ENCODE measurements around the gene ESPL1.
A peak's percentile ranks its signal among the peaks of the same experiment; 100 is the strongest.
"Not testable (repeated sequence)": the region's sequence is repeated elsewhere in the genome, so short reads cannot be mapped to it uniquely, and the experiment has no call there.

Gene ESPL1

GRCh38 chr12:53302903-53303302 is 34.8 kb downstream of the ESPL1 start:
- DNase-seq: no peak

GRCh38 chr12:53306826-53307225 is 38.7 kb downstream of the ESPL1 start:
- DNase-seq: no peak

DNA sequence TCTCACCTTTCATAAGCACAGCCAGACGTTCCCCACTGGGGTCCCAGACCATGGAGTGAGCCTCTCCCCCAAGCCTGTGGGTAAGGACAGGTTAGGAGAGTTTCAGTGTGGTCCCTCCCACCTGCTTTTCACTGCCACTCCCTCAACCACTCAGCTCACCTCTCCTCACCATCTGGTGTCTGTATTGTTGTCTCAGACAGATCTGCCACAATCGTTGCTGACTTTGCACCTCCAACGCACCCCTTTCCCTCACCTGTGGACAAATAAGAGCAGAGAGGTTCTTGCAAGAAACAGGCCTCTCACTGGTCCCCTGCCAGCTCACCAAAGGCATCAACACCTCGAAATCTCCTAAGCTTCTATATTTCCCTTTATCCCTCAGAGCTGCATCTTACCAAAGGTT is 40.2 kb downstream of the ESPL1 start:
- DNase-seq: no peak

- no peak for DNase-seq
Measured at GRCh38 chr12:53313996-53314395, 45.9 kb downstream of the ESPL1 start.

DNA sequence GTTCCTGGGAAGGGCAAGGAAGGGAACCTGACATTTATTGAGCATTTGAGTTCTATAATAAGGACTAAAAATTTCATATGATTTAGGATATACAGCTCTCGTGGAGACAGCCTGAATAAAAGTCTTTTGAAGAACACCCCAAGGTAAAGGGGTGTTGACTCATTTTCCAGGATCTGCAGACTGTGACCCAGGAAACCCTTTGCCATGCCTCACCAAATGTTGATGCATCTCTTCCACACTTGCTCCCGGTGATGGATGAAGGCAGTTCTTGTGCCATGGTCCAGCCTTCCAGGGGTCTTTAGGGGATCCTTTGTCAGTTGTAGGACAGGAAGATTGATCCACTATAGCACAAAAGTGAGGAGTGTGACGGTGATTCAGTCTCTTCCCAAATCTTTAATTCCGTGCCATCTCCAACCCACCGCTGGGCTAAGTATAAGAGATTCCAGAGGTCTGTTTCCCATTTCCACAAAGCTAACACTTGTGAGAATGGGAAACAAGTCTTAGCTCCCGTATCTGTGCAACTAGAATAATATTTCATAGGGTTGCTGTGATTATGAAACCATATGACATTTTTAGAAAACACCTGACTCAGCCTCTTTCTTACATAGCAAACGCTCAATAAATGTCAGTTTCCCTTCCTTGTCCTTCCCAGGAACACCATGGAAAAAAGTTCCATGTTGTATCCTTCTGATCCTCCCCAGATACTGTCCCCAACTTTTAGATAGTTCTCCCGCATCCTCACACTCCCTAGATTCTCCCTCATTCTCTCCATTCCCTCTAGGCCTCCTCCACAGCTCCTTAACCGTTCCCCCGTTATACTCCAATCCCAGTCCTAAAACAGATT is 52.5 kb downstream of the ESPL1 start:
- no peak for DNase-seq

DNA sequence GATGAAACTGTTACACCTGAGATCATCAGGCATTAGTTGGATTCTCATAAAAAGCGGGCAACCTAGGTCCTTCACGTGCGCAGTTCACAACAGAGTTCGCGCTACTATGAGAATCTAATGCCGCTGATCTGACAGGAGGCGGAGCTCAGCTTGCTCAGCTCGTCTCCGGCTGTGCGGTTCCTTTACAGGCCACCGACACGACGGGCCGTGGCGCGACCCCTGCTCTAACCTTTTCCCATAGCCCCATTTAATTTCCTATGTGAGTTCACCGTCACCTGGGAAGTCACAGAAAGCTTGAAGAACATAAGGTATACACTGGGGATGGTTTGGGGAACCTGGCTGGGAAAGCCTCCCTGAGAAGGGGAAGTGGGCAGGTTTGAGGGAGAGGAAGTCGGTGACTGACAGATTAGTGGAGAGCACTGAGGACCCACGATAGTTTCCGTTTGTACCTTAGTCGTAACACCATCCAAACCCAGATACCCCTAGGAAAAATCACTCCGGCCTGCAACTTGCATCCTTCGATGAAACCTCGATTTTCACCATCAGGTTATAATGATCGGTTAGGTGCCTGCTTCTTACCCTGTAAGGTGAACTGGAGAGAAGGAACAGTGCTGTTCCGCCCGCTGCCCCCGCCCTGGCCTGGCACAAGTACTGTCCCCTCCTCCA is 56.1 kb downstream of the ESPL1 start:
- DNase-seq: peak; percentile 22 to 90 (median 58)

- peak; percentile 51 to 80 (median 68) for DNase-seq
Measured at GRCh38 chr12:53324779-53325510, 56.8 kb downstream of the ESPL1 start.

- peak in 3 of 6 experiments; percentile 16 to 24 (median 23) for DNase-seq
Measured at GRCh38 chr12:53325511-53326061, 57.5 kb downstream of the ESPL1 start.

GRCh38 chr12:53326460-53327185 is 58.5 kb downstream of the ESPL1 start:
- DNase-seq: no peak

GRCh38 chr12:53327435-53328042 is 59.4 kb downstream of the ESPL1 start:
- DNase-seq: no peak

- DNase-seq: no peak
Measured at GRCh38 chr12:53328043-53328435, 59.9 kb downstream of the ESPL1 start.

DNA sequence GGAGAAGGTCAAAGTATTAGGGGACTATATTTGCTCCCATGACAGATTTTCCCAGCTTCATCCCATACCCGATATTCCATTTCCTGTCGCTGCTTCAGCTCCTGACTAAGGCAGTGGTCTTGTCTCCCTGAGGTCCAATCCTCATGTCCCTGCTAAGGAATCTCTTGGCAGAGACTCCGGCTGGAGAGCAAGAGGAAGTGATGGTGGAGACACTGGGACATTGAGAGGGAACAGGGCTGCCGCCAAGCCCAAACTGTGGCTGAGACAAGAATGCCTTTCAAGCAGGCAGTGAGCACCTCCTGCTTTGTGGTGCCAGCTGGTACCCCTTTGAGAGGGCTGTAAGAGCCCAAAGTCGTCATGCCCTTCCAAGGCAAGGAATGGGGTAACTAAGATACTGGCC is 62.6 kb downstream of the ESPL1 start:
- no peak for DNase-seq

DNA sequence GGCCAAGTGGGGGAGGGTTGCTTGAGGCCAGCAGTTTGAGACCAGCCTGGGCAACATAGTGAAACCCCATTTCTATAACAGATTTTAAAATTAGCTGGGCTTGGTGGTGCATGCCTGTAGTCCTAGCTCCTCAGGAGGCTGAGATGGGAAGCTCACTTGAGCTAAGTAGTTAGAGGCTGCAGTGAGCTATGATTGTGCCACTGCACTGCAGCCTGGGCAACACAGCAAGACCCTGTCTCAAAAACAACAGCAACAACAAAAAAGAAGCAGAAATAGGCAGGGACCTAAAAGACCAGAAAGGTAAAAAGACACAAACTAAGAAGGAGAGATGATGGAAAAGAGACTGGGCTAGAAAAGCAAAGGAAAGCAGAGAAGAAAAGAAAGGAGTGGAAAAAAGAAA is 64.2 kb downstream of the ESPL1 start:
- not testable (repeated sequence) for DNase-seq

GRCh38 chr12:53332744-53333143 is 64.6 kb downstream of the ESPL1 start:
- no peak for DNase-seq

DNA sequence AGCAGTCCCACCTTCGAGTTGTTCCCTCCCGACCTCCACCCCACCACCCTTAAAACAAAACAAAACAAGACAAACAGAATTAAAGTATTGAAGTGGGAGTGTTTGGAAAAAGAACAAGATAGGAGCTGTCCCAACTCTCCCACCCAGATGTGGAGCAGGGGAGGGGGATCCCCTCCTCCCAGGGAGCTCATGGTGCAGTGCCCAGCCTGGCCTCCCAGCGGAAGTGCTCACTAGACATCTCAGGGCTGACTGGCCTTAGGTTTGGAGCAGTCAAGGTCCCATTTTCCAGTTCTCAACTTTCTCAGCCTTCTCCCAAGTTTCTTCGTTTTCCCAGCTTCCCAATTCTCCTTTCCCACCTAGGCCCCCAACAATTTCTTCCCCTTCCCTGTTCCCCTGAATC is 65.2 kb downstream of the ESPL1 start:
- DNase-seq: no peak

DNA sequence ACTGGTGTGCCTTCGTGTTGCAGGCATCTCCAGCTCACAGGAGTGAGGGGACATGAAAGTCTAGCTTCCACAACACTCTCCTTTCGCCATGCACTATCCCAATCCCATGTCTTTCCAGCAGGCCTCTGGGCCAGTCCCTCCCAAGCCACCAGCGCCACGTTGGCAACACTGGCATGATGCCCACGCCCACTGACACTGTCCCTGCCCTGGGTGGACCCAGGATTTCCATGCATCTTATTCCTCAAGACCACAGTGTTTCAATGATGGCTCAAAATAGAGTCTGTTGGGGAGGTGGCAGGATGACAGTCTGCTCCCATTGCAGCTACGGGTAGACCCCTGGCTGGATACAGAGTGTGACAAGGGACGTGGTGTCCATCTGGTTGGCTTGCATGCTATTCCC is 65.7 kb downstream of the ESPL1 start:
- no peak for DNase-seq

GRCh38 chr12:53334822-53335221 is 66.7 kb downstream of the ESPL1 start:
- DNase-seq: no peak

- DNase-seq: no peak
Measured at GRCh38 chr12:53336181-53336681, 68.1 kb downstream of the ESPL1 start, which contains the start of gene SP7. Gene SP7, minus strand, starts transcription at chr12:53336354. Its CDS starts 708 bp downstream, at chr12:53335646.

DNA sequence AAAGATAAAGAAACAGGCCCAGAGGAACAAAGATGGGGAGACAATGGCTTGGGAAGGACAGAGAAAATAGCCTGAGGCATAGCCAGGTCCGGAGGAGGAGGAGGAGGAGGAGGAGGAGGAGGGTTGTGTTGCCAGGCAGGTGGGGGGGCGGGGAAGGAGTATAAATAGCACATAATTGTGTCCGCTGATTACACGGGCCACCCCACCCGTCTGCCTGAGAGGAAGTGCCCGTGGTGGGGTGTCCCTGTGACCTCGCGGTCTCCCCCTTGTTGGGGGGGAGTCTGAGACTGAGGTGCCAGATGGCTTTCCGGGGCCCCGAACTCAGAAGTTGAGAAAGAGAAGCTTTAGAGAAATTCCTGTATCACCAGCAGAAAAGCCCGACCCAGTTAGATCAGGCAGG is 69.9 kb downstream of the ESPL1 start:
- DNase-seq: no peak

DNA sequence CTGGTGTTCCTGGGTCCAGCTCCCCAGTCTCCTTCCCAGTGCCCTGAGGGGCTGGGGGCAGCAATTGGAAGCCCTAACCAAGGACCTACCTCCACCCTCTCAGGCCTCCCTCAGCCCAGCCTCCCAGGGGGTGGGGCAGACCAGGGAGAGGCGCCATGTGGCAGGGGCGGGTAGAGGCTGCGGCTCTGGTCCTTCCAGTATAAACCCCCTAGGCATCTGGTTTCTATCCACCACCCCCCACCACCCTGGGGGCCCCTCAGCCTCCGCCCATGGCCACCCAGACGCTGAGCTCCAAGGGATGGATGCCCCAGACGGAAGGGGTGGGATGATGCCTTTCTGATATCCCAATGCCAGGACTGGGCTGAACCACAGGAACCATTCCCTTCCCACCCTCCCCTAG is 70.8 kb downstream of the ESPL1 start:
- no peak for DNase-seq

GRCh38 chr12:53340398-53340797 is 72.3 kb downstream of the ESPL1 start:
- no peak for DNase-seq

Data from stimulated activated naive CD4-positive, alpha-beta T cell (primary cell).